T-cell (primary cell): Measurements from ENCODE around the gene CIZ1. TPM values are rescaled to one million over a fixed set of nuclear protein-coding genes. Genes with fewer than 3 reads are reported as not detected.
A peak's percentile ranks its signal among the peaks of the same experiment; 100 is the strongest.

Experiments
- ATAC-seq, 4 experiments: fragments of 200-7000 bp in 3 of 4; fragments of 150-1000 bp in 1 of 4; cut with Tn5 transposase; replicated peaks in 1 of 4; 1 replicate in 3 of 4; 2 replicates in 1 of 4; pipeline ENCODE4 v1.10.0; 2021; ENCODE audit warnings: moderate library complexity in 3 of 4, mild to moderate bottlenecking in 2 of 4, moderate number of reproducible peaks in 1 of 4
- CTCF ChIA-PET, 2 donors: fragments of 300-600 bp; sonication (Branson Sonifier 250); formaldehyde crosslinking; loops; one replicate each; lab custom pipeline; 2022; ENCODE audit warnings: antibody characterized with exemption in 2 of 2; lab: Charles Lee
- POLR2A ChIA-PET, 2 donors: fragments of 300-600 bp; sonication (Branson Sonifier 250); formaldehyde crosslinking; loops; one replicate each; lab custom pipeline; 2022; ENCODE audit warnings: antibody characterized with exemption in 2 of 2; lab: Charles Lee
- DNase-seq, 35 experiments: peaks; one replicate each; pipeline versions ENCODE4 v3.0.0 to v3.0.0-alpha.2; 2013 to 2023
- H3K27ac ChIP-seq: one replicate; pipeline ENCODE4 v1.5.1; 2013; ENCODE audit warnings: low read length
- H3K27me3 ChIP-seq, 2 experiments: replicated peaks in 1 of 2; 1 replicate in 1 of 2; 2 replicates in 1 of 2; pipeline versions ENCODE4 v1.6.1 to v1.7.0; 2013; ENCODE audit warnings: low read length in 1 of 2, mixed read lengths in 1 of 2; ENCODE audit not compliant: control insufficient read depth in 2 of 2, insufficient read depth in 2 of 2; ENCODE audit errors: extremely low read depth in 1 of 2
- H3K36me3 ChIP-seq, 2 donors: 1 replicate in 1 of 2; 2 replicates in 1 of 2; pipeline versions ENCODE4 v1.6.1 to v1.7.0; 2013; ENCODE audit warnings: low read length in 1 of 2; ENCODE audit not compliant: control insufficient read depth in 2 of 2, insufficient read depth in 1 of 2; ENCODE audit errors: extremely low read depth in 1 of 2
- H3K4me1 ChIP-seq, 2 experiments: 1 replicate in 1 of 2; 2 replicates in 1 of 2; pipeline versions ENCODE4 v1.6.1 to v1.7.0; 2013; ENCODE audit warnings: low read length in 2 of 2, mixed read lengths in 1 of 2; ENCODE audit not compliant: insufficient read depth in 2 of 2, control insufficient read depth in 1 of 2; ENCODE audit errors: extremely low read depth in 1 of 2
- H3K4me3 ChIP-seq, 2 donors: 1 replicate in 1 of 2; 2 replicates in 1 of 2; pipeline versions ENCODE4 v1.5.1 to v1.7.0; 2013; ENCODE audit warnings: mild to moderate bottlenecking in 2 of 2, low read length in 1 of 2, moderate library complexity in 1 of 2; ENCODE audit not compliant: control insufficient read depth in 1 of 2; ENCODE audit errors: extremely low read depth in 1 of 2
- H3K9me3 ChIP-seq: 2 replicates; pipeline ENCODE4 v1.7.0; 2013
- H3K27ac Mint-ChIP-seq, 2 donors: one replicate each; pipeline ENCODE4 v1.8.0; 2020 to 2021; ENCODE audit warnings: mild to moderate bottlenecking in 2 of 2, mixed read lengths in 2 of 2
- H3K27me3 Mint-ChIP-seq, 2 donors: one replicate each; pipeline ENCODE4 v1.8.0; 2021 to 2022; ENCODE audit warnings: mixed read lengths in 2 of 2
- H3K36me3 Mint-ChIP-seq: one replicate; pipeline ENCODE4 v1.8.0; 2021; ENCODE audit warnings: mixed read lengths
- H3K4me1 Mint-ChIP-seq, 3 donors: one replicate each; pipeline ENCODE4 v1.8.0; 2020 to 2022; ENCODE audit warnings: mixed read lengths in 3 of 3, mild to moderate bottlenecking in 1 of 3
- H3K4me3 Mint-ChIP-seq, 3 donors: one replicate each; pipeline ENCODE4 v1.8.0; 2020 to 2022; ENCODE audit warnings: mild to moderate bottlenecking in 3 of 3, mixed read lengths in 3 of 3, moderate library complexity in 3 of 3
- H3K9me3 Mint-ChIP-seq, 3 donors: one replicate each; pipeline ENCODE4 v1.8.0; 2020 to 2022; ENCODE audit warnings: mixed read lengths in 3 of 3
- WGBS: methylation state at CpG from one replicate; pipeline ENCODE4 v1.1.5; 2013; ENCODE audit warnings: missing lambda C conversion rate; ENCODE audit not compliant: insufficient coverage; 5-methylcytosine and 5-hydroxymethylcytosine counted together
- total RNA-seq, 35 experiments: library from RNA in 6 of 35; stranded (reverse) in 6 of 35; fragments of 120-200 nt in 1 of 35; gene quantifications; one replicate each; pipeline versions ENCODE4 v1.2.1 to v1.2.4 and lab custom pipeline; 2013 to 2026

Gene CIZ1
- total RNA-seq, 5 donors from 2014 or later (not counting 1 experiment from before 2014, with no cell fraction given): 143 to 163 (median 150) TPM

GRCh38 chr9:128175102-128175563, 16.2 kb downstream of the CIZ1 start:
- no peaks in the 10 kb centered on the region for H3K27me3 ChIP-seq
- H3K4me3 ChIP-seq: no peak overlapping the region
- H3K27ac Mint-ChIP-seq: no peak overlapping the region
- ATAC-seq (no peak), DNase-seq (no peak)
- H3K27ac ChIP-seq: no peak overlapping the region
- no peaks in the 10 kb centered on the region for H3K4me1 Mint-ChIP-seq
- peaks cover 38% of the 10 kb centered on the region for H3K36me3 Mint-ChIP-seq
- H3K4me3 Mint-ChIP-seq: no peak overlapping the region
- H3K9me3 ChIP-seq: no peaks in the 10 kb centered on the region
- peaks cover 17 to 58% of the 10 kb centered on the region in 2 donors for H3K36me3 ChIP-seq
- CTCF ChIA-PET: no interaction called here
- POLR2A ChIA-PET: no interaction called here
- no peaks in the 10 kb centered on the region for H3K9me3 Mint-ChIP-seq
- no peaks in the 10 kb centered on the region for H3K27me3 Mint-ChIP-seq
- no CpG with 5 or more reads among the region's 8 CpGs for WGBS
- H3K4me1 ChIP-seq: no peaks in the 10 kb centered on the region

DNA sequence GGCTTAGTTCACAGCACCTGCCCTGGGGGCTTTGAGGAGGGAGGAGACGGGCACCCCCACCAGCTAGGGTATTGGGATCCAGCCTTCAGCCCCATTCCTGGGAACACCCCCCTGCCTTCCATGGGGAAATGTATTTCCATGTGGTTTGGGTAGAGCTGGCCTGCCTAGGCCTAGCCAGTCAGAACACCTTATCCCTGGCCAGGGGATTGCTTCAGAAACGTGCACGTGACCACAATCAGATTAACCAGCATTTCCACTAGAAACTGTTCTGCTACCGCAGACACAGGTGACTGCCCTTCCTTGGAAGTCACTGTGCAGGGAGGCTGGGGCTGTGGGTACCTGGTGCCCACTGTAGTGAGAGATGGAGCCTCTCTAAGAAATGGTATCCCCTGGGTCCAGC, 17.3 kb downstream of the CIZ1 start:
- no peak overlapping the region for H3K4me3 Mint-ChIP-seq
- no peaks in the 10 kb centered on the region for H3K27me3 Mint-ChIP-seq
- WGBS: no CpG with 5 or more reads among the region's 4 CpGs
- ChIA-PET POLR2A (no interaction called here), CTCF (no interaction called here)
- Histone ChIP-seq H3K4me3 (no peak overlapping the region), H3K36me3 (peaks cover 21 to 60% of the 10 kb centered on the region in 2 donors), H3K27ac (no peak overlapping the region), H3K27me3 (no peaks in the 10 kb centered on the region), H3K9me3 (no peaks in the 10 kb centered on the region), H3K4me1 (no peaks in the 10 kb centered on the region)
- no peaks in the 10 kb centered on the region for H3K4me1 Mint-ChIP-seq
- H3K9me3 Mint-ChIP-seq: no peaks in the 10 kb centered on the region
- peaks cover 37% of the 10 kb centered on the region for H3K36me3 Mint-ChIP-seq
- no peak overlapping the region for H3K27ac Mint-ChIP-seq
- ATAC-seq (no peak), DNase-seq (no peak)

DNA sequence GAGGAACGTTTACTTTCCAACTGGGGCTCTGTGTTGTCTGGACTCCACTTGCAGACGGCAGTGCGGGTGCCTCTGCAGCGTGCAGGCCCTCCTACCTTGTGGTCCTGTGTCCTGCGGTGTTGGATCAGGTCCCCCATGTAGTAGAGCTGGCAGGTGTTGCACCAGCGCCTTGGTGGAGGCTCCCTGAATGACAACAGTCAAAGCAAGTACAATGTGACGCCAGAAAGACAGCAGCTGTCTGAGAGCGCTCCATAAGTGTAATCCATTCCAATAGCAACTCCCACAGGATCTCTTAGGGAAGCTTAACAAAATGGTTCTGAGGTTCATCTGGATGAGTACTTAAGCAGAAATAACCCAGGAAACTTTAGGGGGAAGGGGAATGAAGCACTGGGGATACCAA, 21.4 kb downstream of the CIZ1 start:
- H3K4me3 Mint-ChIP-seq: no peak overlapping the region
- DNase-seq (no peak), ATAC-seq (no peak)
- H3K27me3 Mint-ChIP-seq: no peaks in the 10 kb centered on the region
- Histone ChIP-seq H3K27me3 (no peaks in the 10 kb centered on the region), H3K36me3 (peaks cover 24 to 54% of the 10 kb centered on the region in 2 donors), H3K27ac (no peak overlapping the region), H3K4me1 (no peaks in the 10 kb centered on the region), H3K9me3 (no peaks in the 10 kb centered on the region), H3K4me3 (no peak overlapping the region)
- WGBS: 95% methylated on average over 6 of the region's 8 CpGs
- POLR2A ChIA-PET: interaction anchor here in 1 of 2 donors (0.6 kb wide), 1 partner anchor 811 kb away, joined by 3 read pairs; no protein-coding TSS in a partner anchor
- H3K27ac Mint-ChIP-seq: no peak overlapping the region
- H3K4me1 Mint-ChIP-seq: no peaks in the 10 kb centered on the region
- H3K36me3 Mint-ChIP-seq: peaks cover 35% of the 10 kb centered on the region
- no peaks in the 10 kb centered on the region for H3K9me3 Mint-ChIP-seq
- CTCF ChIA-PET: no interaction called here

DNA sequence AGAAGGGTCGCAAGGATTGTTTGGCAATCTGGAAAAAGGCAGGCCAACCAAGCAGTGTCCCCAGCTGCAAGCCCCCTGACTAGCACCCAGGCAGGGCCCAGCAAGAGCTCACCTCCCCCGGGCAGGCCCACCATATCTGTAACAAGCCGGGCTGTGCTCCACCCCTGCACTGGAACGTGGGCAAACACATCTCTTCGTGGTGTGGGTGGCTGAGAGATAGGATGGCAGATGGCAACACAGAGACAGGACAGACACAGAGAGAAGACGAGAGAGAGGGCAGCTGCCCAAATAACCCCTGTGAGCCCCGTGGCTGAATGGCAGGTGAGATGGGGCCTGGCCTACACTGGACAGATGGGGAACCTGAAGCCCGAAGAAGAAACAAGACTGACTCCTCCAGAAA, 21.9 kb downstream of the CIZ1 start:
- POLR2A ChIA-PET: interaction anchor here in 1 of 2 donors (0.6 kb wide), 1 partner anchor 811 kb away, joined by 3 read pairs; no protein-coding TSS in a partner anchor
- Mint-ChIP-seq H3K9me3 (no peaks in the 10 kb centered on the region), H3K36me3 (peaks cover 33% of the 10 kb centered on the region), H3K27me3 (no peaks in the 10 kb centered on the region), H3K27ac (peak overlapping the region; percentile 11 to 57), H3K4me3 (no peak overlapping the region), H3K4me1 (no peaks in the 10 kb centered on the region)
- Histone ChIP-seq H3K9me3 (no peaks in the 10 kb centered on the region), H3K27me3 (no peaks in the 10 kb centered on the region), H3K27ac (no peak overlapping the region), H3K4me1 (no peaks in the 10 kb centered on the region), H3K4me3 (no peak overlapping the region), H3K36me3 (peaks cover 27 to 55% of the 10 kb centered on the region in 2 donors)
- CTCF ChIA-PET: no interaction called here
- 89% methylated on average over 7 of the region's 8 CpGs for WGBS
- ATAC-seq: no peak
- no peak for DNase-seq

DNA sequence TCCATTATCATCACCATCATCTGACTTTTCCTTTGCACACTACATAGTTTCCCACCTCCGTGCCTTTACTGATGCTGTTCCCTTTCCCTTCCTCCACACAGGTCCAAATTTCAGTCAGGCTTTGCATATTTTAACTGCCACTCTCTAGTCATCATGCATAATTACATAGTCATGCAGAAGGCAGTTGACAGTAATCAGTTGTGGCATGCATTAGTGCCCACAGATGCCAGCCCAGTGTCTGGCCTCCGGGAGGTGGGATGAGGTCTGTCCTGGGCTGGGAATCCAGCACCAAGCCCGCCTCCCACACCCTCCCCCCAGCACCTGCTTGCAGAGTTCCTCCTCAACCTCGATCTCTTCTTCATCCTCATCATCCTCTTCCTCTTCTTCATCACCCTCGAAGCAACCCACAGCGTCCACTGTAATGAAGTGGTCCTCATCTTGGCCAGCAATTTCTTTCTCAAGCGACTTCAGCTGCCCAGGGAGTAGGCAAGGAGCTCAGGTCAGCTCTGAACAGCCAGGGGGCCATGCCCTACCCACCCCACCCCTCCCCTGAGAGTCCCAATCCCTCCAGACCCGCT, 22.6 kb downstream of the CIZ1 start:
- peaks cover 32% of the 10 kb centered on the region for H3K36me3 Mint-ChIP-seq
- Histone ChIP-seq H3K4me3 (no peak overlapping the region), H3K27me3 (no peaks in the 10 kb centered on the region), H3K36me3 (peaks cover 28 to 55% of the 10 kb centered on the region in 2 donors), H3K27ac (no peak overlapping the region), H3K4me1 (no peaks in the 10 kb centered on the region), H3K9me3 (no peaks in the 10 kb centered on the region)
- peak overlapping the region in 1 of 2 donors; percentile 11 for H3K27ac Mint-ChIP-seq
- no peak overlapping the region for H3K4me3 Mint-ChIP-seq
- 96% methylated on average over 6 of the region's 8 CpGs for WGBS
- no peaks in the 10 kb centered on the region for H3K27me3 Mint-ChIP-seq
- ChIA-PET CTCF (no interaction called here), POLR2A (no interaction called here)
- no peaks in the 10 kb centered on the region for H3K9me3 Mint-ChIP-seq
- no peak for DNase-seq
- H3K4me1 Mint-ChIP-seq: no peaks in the 10 kb centered on the region
- ATAC-seq: no peak

DNA sequence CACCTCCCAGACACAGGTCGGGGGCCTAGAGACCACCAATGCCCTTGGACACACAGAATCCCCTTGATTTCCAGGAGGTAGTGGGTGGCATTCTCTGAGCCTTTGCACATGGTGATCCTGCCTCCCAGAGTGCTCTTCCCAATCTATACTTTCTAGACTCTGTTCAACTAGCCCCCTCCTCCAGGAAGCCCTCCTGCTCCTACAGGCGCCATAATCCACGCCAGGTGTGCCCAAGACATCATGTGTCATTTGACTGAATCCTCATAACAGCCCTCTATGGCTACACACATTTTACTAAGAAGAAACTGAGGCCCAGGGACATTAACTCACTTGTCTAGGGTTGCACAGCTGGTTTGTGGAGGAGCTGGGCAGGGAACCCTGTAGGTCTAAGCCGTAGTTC, 24.2 kb downstream of the CIZ1 start:
- ATAC-seq (no peak), DNase-seq (no peak)
- no peaks in the 10 kb centered on the region for H3K9me3 ChIP-seq
- no peak overlapping the region for H3K4me3 ChIP-seq
- peaks cover 38% of the 10 kb centered on the region for H3K36me3 Mint-ChIP-seq
- 94% methylated on average over 3 of the region's 4 CpGs for WGBS
- no peaks in the 10 kb centered on the region for H3K4me1 ChIP-seq
- H3K4me1 Mint-ChIP-seq: peaks cover 5 to 7% (median 5%) of the 10 kb centered on the region in 3 donors
- H3K4me3 Mint-ChIP-seq: no peak overlapping the region
- no peaks in the 10 kb centered on the region for H3K27me3 ChIP-seq
- no peak overlapping the region for H3K27ac Mint-ChIP-seq
- peaks cover 28 to 63% of the 10 kb centered on the region in 2 donors for H3K36me3 ChIP-seq
- no peak overlapping the region for H3K27ac ChIP-seq
- H3K27me3 Mint-ChIP-seq: no peaks in the 10 kb centered on the region
- no peaks in the 10 kb centered on the region for H3K9me3 Mint-ChIP-seq
- ChIA-PET CTCF (no interaction called here), POLR2A (no interaction called here)
